NB4 (cell line): Measurements from ENCODE around the gene CLEC20A.

Experiments
- DNase-seq: peaks from one replicate; pipeline ENCODE4 v3.0.0; 2010; ENCODE audit warnings: low read depth
- H3K4me3 ChIP-seq: one replicate; pipeline ENCODE4 v1.5.1; 2011; ENCODE audit warnings: mild to moderate bottlenecking, low read depth, low read length, moderate library complexity
- CTCF ChIP-seq: IDR thresholded peaks from one replicate; pipeline ENCODE4 v1.5.1; 2012; ENCODE audit warnings: low read depth, low read length
- MAX ChIP-seq: IDR thresholded peaks from 2 replicates; pipeline ENCODE4 v1.6.1; 2011; ENCODE audit warnings: low read depth, low read length
- MYC ChIP-seq: IDR thresholded peaks from 2 replicates; pipeline ENCODE4 v1.6.1; 2011; ENCODE audit warnings: low read depth, low read length
- POLR2A ChIP-seq: IDR thresholded peaks from 2 replicates; pipeline ENCODE4 v1.6.1; 2011; ENCODE audit warnings: mild to moderate bottlenecking; ENCODE audit not compliant: insufficient read length; ENCODE audit errors: extremely low read depth

The CLEC20A gene

GRCh38 chr1:178513278-178513983, 16.7 kb upstream of the CLEC20A start:
- DNase-seq = no peak
- TF ChIP-seq MAX = no peak
- no peak for TF ChIP-seq CTCF
- no peak for TF ChIP-seq MYC
- TF ChIP-seq POLR2A = no peak
- H3K4me3 ChIP-seq = no peak overlapping the region

- no peak for DNase-seq
- H3K4me3 ChIP-seq = no peak within 1 kb of the TSS
- TF ChIP-seq MYC = no peak
- no peak for TF ChIP-seq MAX
- TF ChIP-seq CTCF = no peak
- no peak for TF ChIP-seq POLR2A
Measured at GRCh38 chr1:178512566-178513277, 16.0 kb upstream of the CLEC20A start, which contains the start of gene TEX35. TSS of gene TEX35 (plus strand) at chr1:178513109. CDS start at chr1:178513189, 80 bp downstream.

GRCh38 chr1:178510155-178510554, 13.4 kb upstream of the CLEC20A start:
- H3K4me3 ChIP-seq = no peak overlapping the region
- TF ChIP-seq MAX (no peak), POLR2A (no peak), CTCF (no peak), MYC (no peak)
- DNase-seq = no peak

- no peak for DNase-seq
- TF ChIP-seq CTCF (no peak), MAX (no peak), POLR2A (no peak), MYC (no peak)
- no peak overlapping the region for H3K4me3 ChIP-seq
Measured at GRCh38 chr1:178509414-178510007, 12.7 kb upstream of the CLEC20A start.

GRCh38 chr1:178506669-178507068, 9.9 kb upstream of the CLEC20A start:
- no peak for DNase-seq
- H3K4me3 ChIP-seq = no peak overlapping the region
- TF ChIP-seq MAX (no peak), POLR2A (no peak), MYC (no peak), CTCF (no peak)
